Neural crest cell (in vitro differentiated cells): Measurements from ENCODE around the gene GID8. TPM values are rescaled to one million over a fixed set of nuclear protein-coding genes. Genes with fewer than 3 reads are reported as not detected.

Experiments
- DNase-seq: peaks from one replicate; pipeline ENCODE4 v3.0.0; 2021; ENCODE audit warnings: low read depth, mixed read lengths, low spot score
- H3K27ac Mint-ChIP-seq: one replicate; pipeline ENCODE4 v1.8.0; 2021; ENCODE audit warnings: mild to moderate bottlenecking, mixed read lengths; ENCODE audit not compliant: unreplicated experiment
- H3K27me3 Mint-ChIP-seq: 2 replicates; pipeline ENCODE4 v1.8.0; 2021; ENCODE audit warnings: low read depth, mild to moderate bottlenecking, mixed read lengths
- H3K36me3 Mint-ChIP-seq: 2 replicates; pipeline ENCODE4 v1.8.0; 2021; ENCODE audit warnings: low read depth, mild to moderate bottlenecking, mixed read lengths
- H3K4me1 Mint-ChIP-seq: 2 replicates; pipeline ENCODE4 v1.8.0; 2021; ENCODE audit warnings: mixed read lengths
- H3K4me3 Mint-ChIP-seq: one replicate; pipeline ENCODE4 v1.8.0; 2021; ENCODE audit warnings: mild to moderate bottlenecking, mixed read lengths
- H3K9me3 Mint-ChIP-seq: 2 replicates; pipeline ENCODE4 v1.8.0; 2021; ENCODE audit warnings: mixed read lengths
- CTCF ChIP-seq: fragments of 200-600 bp; sonication (generic); conservative IDR thresholded peaks from 2 replicates; pipeline ENCODE4 v1.5.0; 2021; ENCODE audit warnings: antibody characterized with exemption, mild to moderate bottlenecking
- total RNA-seq: library from RNA; stranded (reverse); gene quantifications from 2 replicates; pipeline ENCODE4 v1.2.1, GENCODE V29; 2021

The GID8 gene
- total RNA-seq, 1 donor from 2014 or later, result 62.3 TPM

GRCh38 chr20:62914970-62915457 is 22.9 kb upstream of the GID8 start:
- H3K27me3 Mint-ChIP-seq, result no peaks in the 10 kb centered on the region
- H3K4me3 Mint-ChIP-seq, result peak overlapping the region; percentile 10
- DNase-seq, result peak; percentile 60
- peaks cover 58% of the 10 kb centered on the region for H3K4me1 Mint-ChIP-seq
- peaks cover 9% of the 10 kb centered on the region for H3K36me3 Mint-ChIP-seq
- H3K27ac Mint-ChIP-seq, result peak overlapping the region; percentile 98
- TF ChIP-seq CTCF, result no peak
- no peaks in the 10 kb centered on the region for H3K9me3 Mint-ChIP-seq

- Mint-ChIP-seq H3K27ac (peak overlapping the region; percentile 15), H3K36me3 (no peaks in the 10 kb centered on the region), H3K9me3 (no peaks in the 10 kb centered on the region), H3K27me3 (no peaks in the 10 kb centered on the region), H3K4me3 (peak overlapping the region; percentile 4), H3K4me1 (peaks cover 69% of the 10 kb centered on the region)
- no peak for TF ChIP-seq CTCF
- no peak for DNase-seq
Measured at GRCh38 chr20:62916703-62917476, 21.1 kb upstream of the GID8 start.

- no peak overlapping the region for H3K27ac Mint-ChIP-seq
- H3K4me3 Mint-ChIP-seq, result peak overlapping the region; percentile 28
- no peak for DNase-seq
- no peaks in the 10 kb centered on the region for H3K36me3 Mint-ChIP-seq
- no peaks in the 10 kb centered on the region for H3K27me3 Mint-ChIP-seq
- H3K4me1 Mint-ChIP-seq, result peaks cover 73% of the 10 kb centered on the region
- TF ChIP-seq CTCF, result no peak
- no peaks in the 10 kb centered on the region for H3K9me3 Mint-ChIP-seq
Measured at GRCh38 chr20:62917720-62918119, 20.2 kb upstream of the GID8 start.

- Mint-ChIP-seq H3K27ac (no peak overlapping the region), H3K27me3 (no peaks in the 10 kb centered on the region), H3K4me3 (peak overlapping the region; percentile 28), H3K4me1 (peaks cover 74% of the 10 kb centered on the region), H3K36me3 (no peaks in the 10 kb centered on the region), H3K9me3 (no peaks in the 10 kb centered on the region)
- TF ChIP-seq CTCF, result no peak
- DNase-seq, result no peak
Measured at GRCh38 chr20:62918147-62918546, 19.8 kb upstream of the GID8 start.

GRCh38 chr20:62918831-62919230 is 19.1 kb upstream of the GID8 start:
- DNase-seq, result no peak
- Mint-ChIP-seq H3K27ac (no peak overlapping the region), H3K36me3 (no peaks in the 10 kb centered on the region), H3K4me1 (peaks cover 75% of the 10 kb centered on the region), H3K9me3 (no peaks in the 10 kb centered on the region), H3K27me3 (no peaks in the 10 kb centered on the region), H3K4me3 (no peak overlapping the region)
- TF ChIP-seq CTCF, result no peak
